Measurements from ENCODE around the gene RALB. TPM values are rescaled to one million over a fixed set of nuclear protein-coding genes. Genes with fewer than 3 reads are reported as not detected.

The RALB gene
- total RNA-seq, 2 donors from 2014 or later: 92.6 to 132 TPM

DNA sequence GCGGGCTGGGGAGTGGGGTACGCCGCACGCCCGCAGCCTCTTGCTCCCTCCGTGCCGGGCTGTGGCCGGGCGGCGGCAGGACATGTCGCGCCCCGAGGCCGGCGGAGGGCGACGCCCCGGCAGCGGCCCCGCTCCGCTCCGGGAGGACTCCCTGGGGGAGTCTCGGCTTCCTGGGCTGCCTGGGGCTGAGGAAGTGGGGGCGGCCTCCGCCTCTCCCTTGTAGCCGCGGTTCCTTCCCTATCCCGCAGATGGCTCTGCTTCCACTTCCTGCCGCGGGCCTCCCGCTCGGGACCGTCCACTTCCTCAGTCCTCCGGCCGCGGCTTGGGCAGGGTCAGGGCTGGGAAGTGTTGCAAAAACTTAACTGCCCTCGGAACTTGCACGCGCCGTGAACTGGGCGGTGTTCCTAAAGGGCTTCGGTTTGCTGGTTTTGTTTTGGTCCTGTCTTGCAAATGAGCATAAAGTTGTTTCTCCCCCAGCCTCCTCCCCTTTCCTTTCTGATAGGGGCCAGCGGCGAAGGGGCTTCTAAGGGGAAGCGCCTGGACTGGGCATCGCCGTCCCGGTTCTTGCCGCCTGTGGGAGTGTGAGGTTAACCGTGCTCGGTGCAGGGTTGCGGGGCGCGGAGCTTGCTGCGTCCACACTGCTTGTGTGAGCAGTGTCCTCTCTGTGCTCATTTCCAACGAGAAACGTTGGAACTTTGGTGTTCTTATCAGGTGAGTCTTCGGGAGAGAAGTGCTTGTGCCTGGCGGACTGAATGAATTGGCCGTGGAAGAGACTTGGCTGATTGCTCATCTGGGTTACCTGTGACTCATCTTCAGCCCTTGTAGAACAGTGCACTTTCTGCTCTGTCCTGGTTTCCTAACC lies 600 bp downstream of the RALB start:
- DNase-seq (ENCODE audit: low spot score): peak; percentile 62
- intact Hi-C loops (cut with DNase I): loop anchor here (2.0 to 10.0 kb wide), 3 partner anchors 30 to 422 kb away; partner anchors contain the start of gene TMEM185B
- Histone ChIP-seq H3K4me3 (peak overlapping the region; percentile 88 to 95), H3K36me3 (no peaks in the 10 kb centered on the region), H3K9me3 (no peaks in the 10 kb centered on the region), H3K27ac (peak overlapping the region; percentile 87 to 94), H3K27me3 (replicated peaks; ENCODE audit: insufficient read depth) (no peaks in the 10 kb centered on the region), H3K4me1 (replicated peaks) (peaks cover 6% of the 10 kb centered on the region)
- under 1% methylated on average over 48 of the region's 60 CpGs for WGBS
- TF ChIP-seq POLR2AphosphoS5 (IDR thresholded peaks at IDR 0.05): peak; percentile 2
- TF ChIP-seq POLR2A (IDR thresholded peaks at IDR 0.05): no peak
- peak in 2 of 4 experiments; percentile 19 to 43 for TF ChIP-seq CTCF (IDR thresholded peaks at IDR 0.05)

DNA sequence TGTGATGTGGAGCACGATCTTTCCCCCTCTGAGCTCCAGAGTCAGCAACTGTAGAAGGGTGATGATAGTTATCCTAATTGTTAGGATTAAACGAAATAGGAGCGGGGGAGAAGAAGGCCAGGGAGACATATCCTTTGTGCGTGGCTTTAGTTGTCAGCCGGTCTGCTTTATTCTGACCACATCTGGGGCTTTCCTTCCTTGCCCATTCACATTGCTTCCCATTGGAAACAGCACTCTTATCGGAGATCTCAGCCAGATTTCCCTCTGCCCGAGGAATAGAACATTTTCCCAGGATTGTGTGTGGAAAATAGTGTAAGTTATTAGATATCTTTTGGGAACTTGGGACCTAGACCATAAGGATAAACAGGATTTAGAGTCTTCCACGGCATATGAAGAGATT lies 1.5 kb downstream of the RALB start:
- H3K27me3 ChIP-seq (replicated peaks; ENCODE audit: insufficient read depth): no peaks in the 10 kb centered on the region
- no peaks in the 10 kb centered on the region for H3K9me3 ChIP-seq
- H3K4me3 ChIP-seq: peak overlapping the region; percentile 88 to 95
- peaks cover 6% of the 10 kb centered on the region for H3K4me1 ChIP-seq (replicated peaks)
- intact Hi-C loops (cut with DNase I): loop anchor here (5.0 to 10.0 kb wide), 2 partner anchors 58 to 421 kb away; no protein-coding TSS in a partner anchor
- TF ChIP-seq CTCF (IDR thresholded peaks at IDR 0.05) (no peak), POLR2A (IDR thresholded peaks at IDR 0.05) (no peak), POLR2AphosphoS5 (IDR thresholded peaks at IDR 0.05) (no peak)
- WGBS: 69% methylated on average over 8 of the region's 8 CpGs
- H3K27ac ChIP-seq: no peak overlapping the region
- no peak for DNase-seq (ENCODE audit: low spot score)
- no peaks in the 10 kb centered on the region for H3K36me3 ChIP-seq

- H3K36me3 ChIP-seq: no peaks in the 10 kb centered on the region
- H3K9me3 ChIP-seq: no peaks in the 10 kb centered on the region
- H3K4me1 ChIP-seq (replicated peaks): peaks cover 6% of the 10 kb centered on the region
- no peak overlapping the region for H3K27ac ChIP-seq
- H3K4me3 ChIP-seq: no peak overlapping the region
- H3K27me3 ChIP-seq (replicated peaks; ENCODE audit: insufficient read depth): no peaks in the 10 kb centered on the region
- no peak for DNase-seq (ENCODE audit: low spot score)
- WGBS: 79% methylated on average over 6 of the region's 6 CpGs
- intact Hi-C loops (cut with DNase I): loop anchor here (10.0 kb wide), 1 partner anchor 420 kb away; no protein-coding TSS in a partner anchor
- TF ChIP-seq POLR2A (IDR thresholded peaks at IDR 0.05) (no peak), CTCF (IDR thresholded peaks at IDR 0.05) (no peak), POLR2AphosphoS5 (IDR thresholded peaks at IDR 0.05) (no peak)
These were observed 2.4 kb downstream of the RALB start for GRCh38 chr2:120255071-120255470.

DNA sequence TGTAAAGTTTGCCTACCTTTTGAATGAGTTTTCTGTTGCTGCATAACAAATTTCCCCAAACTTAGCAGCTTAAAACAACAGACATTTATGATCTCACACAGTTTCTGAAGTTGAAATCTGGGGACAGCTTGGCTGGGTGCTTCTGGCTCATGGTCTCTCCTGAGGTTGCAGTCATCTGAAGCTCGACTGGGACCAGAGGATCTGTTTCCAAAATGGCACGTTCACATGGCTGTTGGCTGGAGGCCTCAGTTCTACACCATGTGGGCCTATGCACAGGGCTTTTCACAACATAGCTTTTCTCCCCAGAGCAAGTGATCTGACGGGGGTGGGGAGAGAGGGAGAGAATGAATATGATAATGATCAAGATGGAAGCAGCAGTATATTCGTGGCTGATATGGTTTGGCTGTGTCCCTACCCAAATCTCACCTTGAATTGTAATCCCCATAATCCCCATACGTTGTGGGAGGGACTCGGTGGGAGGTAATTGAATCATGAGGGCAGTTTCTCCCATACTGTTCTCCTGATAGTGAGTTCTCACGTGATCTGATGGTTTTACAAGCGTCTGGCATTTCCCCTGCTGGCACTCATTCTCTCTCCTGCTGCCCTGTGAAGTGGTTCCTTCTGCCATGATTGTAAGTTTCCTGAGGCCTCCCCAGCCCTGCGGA lies 3.5 kb downstream of the RALB start:
- 74% methylated on average over 9 of the region's 9 CpGs for WGBS
- no peaks in the 10 kb centered on the region for H3K9me3 ChIP-seq
- DNase-seq (ENCODE audit: low spot score): no peak
- H3K27me3 ChIP-seq (replicated peaks; ENCODE audit: insufficient read depth): no peaks in the 10 kb centered on the region
- TF ChIP-seq POLR2A (IDR thresholded peaks at IDR 0.05) (no peak), CTCF (IDR thresholded peaks at IDR 0.05) (no peak), POLR2AphosphoS5 (IDR thresholded peaks at IDR 0.05) (no peak)
- no peak overlapping the region for H3K27ac ChIP-seq
- H3K4me1 ChIP-seq (replicated peaks): peaks cover 6% of the 10 kb centered on the region
- no peaks in the 10 kb centered on the region for H3K36me3 ChIP-seq
- no peak overlapping the region for H3K4me3 ChIP-seq
- intact Hi-C loops (cut with DNase I): loop anchor here (10.0 kb wide), 1 partner anchor 419 kb away; no protein-coding TSS in a partner anchor

All from prostate gland (tissue), 2 donors.